Esophagus muscularis mucosa (tissue), 4 donors: ENCODE results near the gene BICC1. TPM values are rescaled to one million over a fixed set of nuclear protein-coding genes. Genes with fewer than 3 reads are reported as not detected.

ENCODE experiments used
- DNase-seq: peaks from one replicate; pipeline ENCODE4 v3.0.0-alpha.2; 2017; ENCODE audit errors: extremely low spot score
- H3K27ac ChIP-seq, 4 donors: fragments of 200-600 bp; sonication (generic); replicated peaks in 1 of 4; 1 replicate in 3 of 4; 2 replicates in 1 of 4; pipeline ENCODE4 v1.5.1; 2016 to 2019; ENCODE audit warnings: mild to moderate bottlenecking in 1 of 4
- H3K27me3 ChIP-seq, 4 donors: fragments of 200-600 bp; sonication (generic); one replicate each; pipeline versions ENCODE4 v1.5.1 to v1.6.0; 2016 to 2019
- H3K36me3 ChIP-seq, 4 donors: fragments of 200-600 bp; sonication (generic); one replicate each; pipeline ENCODE4 v1.5.1; 2016 to 2019
- H3K4me1 ChIP-seq, 4 donors: fragments of 200-600 bp; sonication (generic); one replicate each; pipeline ENCODE4 v1.5.1; 2016 to 2019
- H3K4me3 ChIP-seq, 4 donors: fragments of 200-600 bp; sonication (generic); 1 replicate in 2 of 4; 2 replicates in 2 of 4; pipeline ENCODE4 v1.5.1; 2016 to 2019; ENCODE audit warnings: mild to moderate bottlenecking in 4 of 4, moderate library complexity in 1 of 4
- H3K9me3 ChIP-seq, 4 donors: fragments of 200-600 bp; sonication (generic); 1 replicate in 3 of 4; 2 replicates in 1 of 4; pipeline ENCODE4 v1.5.1; 2016 to 2019
- CTCF ChIP-seq, 3 experiments: fragments of 200-600 bp in 2 of 3; fragments of 450-650 bp in 1 of 3; sonication (generic) in 2 of 3; IDR thresholded peaks; one replicate each; pipeline ENCODE4 v1.5.1; 2017 to 2019; ENCODE audit warnings: antibody characterized with exemption in 3 of 3, mild to moderate bottlenecking in 2 of 3, moderate library complexity in 1 of 3
- EP300 ChIP-seq: sonication (generic); formaldehyde crosslinking; IDR thresholded peaks from one replicate; pipeline ENCODE4 v1.6.1; 2017; ENCODE audit warnings: antibody characterized with exemption
- POLR2A ChIP-seq: fragments of 450-650 bp; IDR thresholded peaks from one replicate; pipeline ENCODE4 v1.6.1; 2017; ENCODE audit warnings: antibody characterized with exemption, moderate library complexity, mild to moderate bottlenecking, low read depth
- POLR2AphosphoS5 ChIP-seq, 2 donors: sonication (generic); formaldehyde crosslinking; IDR thresholded peaks; one replicate each; pipeline ENCODE4 v1.6.1; 2017; ENCODE audit warnings: antibody characterized with exemption in 2 of 2
- WGBS: methylation state at CpG from one replicate; pipeline ENCODE4 v1.1.5; 2018; 5-methylcytosine and 5-hydroxymethylcytosine counted together
- intact Hi-C: fragments of 100-400 bp; cut with DNase I; formaldehyde crosslinking; loops from one replicate; pipeline ENCODE4 v1.15.1; 2023
- total RNA-seq, 4 donors: library from RNA; depleted of rRNA; stranded (reverse); fragments of >200 nt; gene quantifications; one replicate each; pipeline versions ENCODE4 v1.1.0 to v1.2.1, GENCODE V29; 2016

BICC1 gene
- total RNA-seq, 4 donors from 2014 or later, result 19.1 to 24.9 (median 20.5) TPM

DNA sequence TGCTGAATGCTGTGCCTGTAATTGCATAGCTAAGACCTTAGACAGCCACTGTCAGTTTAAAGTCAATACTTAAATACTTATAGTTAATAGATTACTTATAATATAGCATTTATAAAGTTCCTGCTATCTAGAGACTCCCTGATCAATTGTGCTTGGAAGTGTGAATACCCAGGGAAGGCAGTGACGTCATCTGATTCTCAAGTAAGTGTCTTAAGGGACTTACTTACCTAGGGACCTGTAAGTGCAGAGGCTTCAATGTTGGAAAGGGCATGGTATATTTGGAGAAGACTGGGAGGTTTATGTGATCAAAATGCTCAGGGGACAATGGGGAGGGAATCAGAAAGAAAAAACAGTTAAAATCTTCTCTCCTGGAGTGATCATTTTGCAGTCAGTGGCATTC lies 55.0 kb downstream of the BICC1 start:
- H3K4me3 ChIP-seq, result no peak overlapping the region
- peaks cover 0 to 8% (median 0%) of the 10 kb centered on the region in 4 donors for H3K4me1 ChIP-seq
- intact Hi-C loops, result no loop called here
- H3K27me3 ChIP-seq, result no peaks in the 10 kb centered on the region
- no peak for TF ChIP-seq POLR2A
- no peak for TF ChIP-seq POLR2AphosphoS5 (IDR thresholded peaks at IDR 0.05)
- no peak for TF ChIP-seq CTCF (IDR thresholded peaks at IDR 0.05)
- TF ChIP-seq EP300, result no peak
- no peak for DNase-seq
- H3K9me3 ChIP-seq, result peaks cover 0 to 9% (median 3%) of the 10 kb centered on the region in 4 donors
- H3K27ac ChIP-seq, result no peak overlapping the region
- WGBS, result 86% methylated on average over 1 of the region's 1 CpG
- no peaks in the 10 kb centered on the region for H3K36me3 ChIP-seq

DNA sequence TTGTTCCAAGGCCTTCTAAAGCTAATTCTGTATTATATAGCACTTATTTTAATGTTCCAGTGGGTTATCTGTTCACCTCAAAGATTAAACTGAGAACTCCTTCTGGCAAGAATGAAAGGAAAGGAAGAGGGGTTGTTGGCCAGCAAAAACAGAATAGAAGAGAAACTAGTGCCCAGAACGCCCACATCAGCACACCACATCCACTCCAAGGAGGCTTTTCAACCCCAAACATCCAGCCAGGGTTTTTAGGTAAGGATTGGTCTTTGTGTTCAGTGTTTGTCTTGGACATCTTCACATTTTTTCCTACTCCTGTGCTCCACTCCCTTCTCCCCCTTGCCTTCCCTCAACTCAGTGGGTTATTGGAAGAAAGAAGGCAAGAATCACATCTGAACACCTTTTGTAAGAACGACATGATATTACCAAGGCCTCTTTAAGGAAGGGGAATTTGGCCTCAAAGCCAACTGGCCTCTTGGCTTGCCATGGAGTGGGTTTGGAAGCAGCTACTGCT lies 55.8 kb downstream of the BICC1 start:
- H3K4me1 ChIP-seq, result peaks cover 0 to 13% (median 0%) of the 10 kb centered on the region in 4 donors
- H3K27ac ChIP-seq, result no peak overlapping the region
- WGBS, result 66% methylated on average over 2 of the region's 2 CpGs
- DNase-seq, result no peak
- TF ChIP-seq EP300, result no peak
- TF ChIP-seq POLR2A, result no peak
- no peak for TF ChIP-seq CTCF (IDR thresholded peaks at IDR 0.05)
- no peak for TF ChIP-seq POLR2AphosphoS5 (IDR thresholded peaks at IDR 0.05)
- no peaks in the 10 kb centered on the region for H3K36me3 ChIP-seq
- H3K9me3 ChIP-seq, result peaks cover 0 to under 1% (median 0%) of the 10 kb centered on the region in 4 donors
- no peaks in the 10 kb centered on the region for H3K27me3 ChIP-seq
- no peak overlapping the region for H3K4me3 ChIP-seq
- intact Hi-C loops, result no loop called here

DNA sequence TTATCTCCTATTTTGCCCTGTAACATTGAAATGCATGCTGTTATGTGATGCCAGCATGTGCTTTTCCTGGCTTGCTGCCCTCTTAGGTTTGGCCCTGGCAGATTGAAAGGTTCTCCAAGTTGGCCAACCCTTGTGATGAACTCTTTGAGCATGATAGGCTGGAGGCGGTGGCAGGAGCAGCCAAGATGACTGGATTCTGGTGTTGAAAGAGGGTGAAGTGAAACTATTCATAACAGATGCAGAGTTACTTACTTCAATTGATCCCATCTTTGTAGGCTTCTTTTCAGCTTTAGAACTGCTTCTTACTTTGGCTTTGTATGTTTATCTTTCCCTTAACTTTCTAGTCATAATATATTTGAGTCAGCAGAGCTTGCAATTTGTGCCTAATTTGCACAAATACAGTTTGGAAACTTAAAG lies 57.6 kb downstream of the BICC1 start:
- Histone ChIP-seq H3K27me3 (no peaks in the 10 kb centered on the region), H3K4me1 (peaks cover 0 to 18% (median under 1%) of the 10 kb centered on the region in 4 donors), H3K9me3 (no peaks in the 10 kb centered on the region), H3K4me3 (no peak overlapping the region), H3K27ac (no peak overlapping the region), H3K36me3 (no peaks in the 10 kb centered on the region)
- intact Hi-C loops, result no loop called here
- DNase-seq, result no peak
- WGBS, result 93% methylated on average over 1 of the region's 1 CpG
- TF ChIP-seq EP300 (no peak), POLR2A (no peak), POLR2AphosphoS5 (IDR thresholded peaks at IDR 0.05) (no peak), CTCF (IDR thresholded peaks at IDR 0.05) (no peak)

DNA sequence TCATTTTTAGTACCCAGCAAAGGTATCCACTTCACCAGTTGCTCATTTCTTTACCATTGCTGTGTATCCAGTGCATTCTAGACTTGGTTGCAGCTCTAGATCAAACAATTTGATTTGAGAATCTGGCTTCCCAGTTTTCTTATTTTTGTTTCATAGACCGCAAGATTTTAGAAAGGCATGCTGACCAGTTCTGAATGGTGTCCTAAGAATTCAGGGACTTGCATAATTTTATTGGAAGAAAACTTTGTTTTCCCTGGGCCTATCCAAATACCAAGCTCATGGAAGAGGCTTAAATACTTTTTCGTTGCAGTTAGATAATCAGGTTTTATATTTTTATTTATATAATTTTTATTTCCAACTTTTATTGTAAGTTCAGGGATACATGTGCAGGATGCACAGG lies 58.3 kb downstream of the BICC1 start:
- Histone ChIP-seq H3K4me3 (no peak overlapping the region), H3K9me3 (no peaks in the 10 kb centered on the region), H3K4me1 (peaks cover 0 to 21% (median 5%) of the 10 kb centered on the region in 4 donors), H3K27ac (no peak overlapping the region), H3K36me3 (no peaks in the 10 kb centered on the region), H3K27me3 (no peaks in the 10 kb centered on the region)
- intact Hi-C loops, result no loop called here
- DNase-seq, result no peak
- 92% methylated on average over 2 of the region's 2 CpGs for WGBS
- no peak for TF ChIP-seq POLR2AphosphoS5 (IDR thresholded peaks at IDR 0.05)
- TF ChIP-seq EP300, result no peak
- no peak for TF ChIP-seq POLR2A
- no peak for TF ChIP-seq CTCF (IDR thresholded peaks at IDR 0.05)

DNA sequence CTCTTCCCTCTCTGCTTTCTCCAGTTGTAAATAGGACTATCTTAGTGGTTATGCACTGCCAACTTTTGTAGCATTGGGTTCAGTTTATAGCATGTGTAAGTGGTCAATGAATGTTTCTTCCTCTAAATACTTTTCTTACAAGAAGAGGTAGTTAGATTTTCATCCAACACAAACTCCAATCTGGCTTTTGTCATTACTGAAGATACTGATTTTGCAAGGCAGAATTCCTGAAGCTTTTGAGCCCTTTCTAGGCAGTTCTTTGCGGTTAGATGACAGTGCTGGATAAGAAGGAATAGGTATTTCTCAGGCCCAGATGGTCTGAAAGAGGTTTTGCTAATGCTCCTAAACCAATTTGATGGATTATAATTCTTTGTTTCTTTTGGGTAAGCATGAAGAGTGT lies 60.5 kb downstream of the BICC1 start:
- Histone ChIP-seq H3K27me3 (no peaks in the 10 kb centered on the region), H3K27ac (no peak overlapping the region), H3K4me3 (no peak overlapping the region), H3K4me1 (peaks cover 2 to 43% (median 27%) of the 10 kb centered on the region in 4 donors), H3K9me3 (no peaks in the 10 kb centered on the region), H3K36me3 (no peaks in the 10 kb centered on the region)
- WGBS, result 100% methylated on average over 1 of the region's 1 CpG
- intact Hi-C loops, result no loop called here
- no peak for TF ChIP-seq EP300
- DNase-seq, result no peak
